Mucosa of descending colon (tissue), 3 donors: ENCODE measurements around the gene B4GALT1. TPM values are rescaled to one million over a fixed set of nuclear protein-coding genes. Genes with fewer than 3 reads are reported as not detected.
A peak's percentile ranks its signal among the peaks of the same experiment; 100 is the strongest.
"Not testable (repeated sequence)": the region's sequence is repeated elsewhere in the genome, so short reads cannot be mapped to it uniquely, and the experiment has no call there.

ENCODE experiments used
- ATAC-seq: fragments of 200-7000 bp; cut with Tn5 transposase; one replicate; pipeline ENCODE4 v1.9.1; 2020; ENCODE audit warnings: mild to moderate bottlenecking, moderate library complexity
- DNase-seq, 3 donors: peaks; one replicate each; pipeline ENCODE4 v3.0.0-alpha.2; 2020
- H3K36me3 ChIP-seq: fragments of 200-600 bp; one replicate; pipeline ENCODE4 v1.8.0; 2021; ENCODE audit warnings: low read depth, mild to moderate bottlenecking
- H3K4me1 ChIP-seq: fragments of 200-600 bp; one replicate; pipeline ENCODE4 v1.8.0; 2021; ENCODE audit warnings: low read depth, mild to moderate bottlenecking
- H3K4me3 ChIP-seq: fragments of 200-600 bp; one replicate; pipeline ENCODE4 v1.8.0; 2021; ENCODE audit warnings: mild to moderate bottlenecking
- H3K9me3 ChIP-seq: fragments of 200-600 bp; one replicate; pipeline ENCODE4 v1.8.0; 2021; ENCODE audit warnings: mild to moderate bottlenecking
- CTCF ChIP-seq: fragments of 200-600 bp; IDR thresholded peaks from one replicate; pipeline ENCODE4 v1.8.0; 2022; ENCODE audit warnings: antibody characterized with exemption, mild to moderate bottlenecking
- intact Hi-C, 2 donors: fragments of 100-400 bp; cut with DNase I in 1 of 2; cut with micrococcal nuclease in 1 of 2; formaldehyde crosslinking; loops; one replicate each; pipeline versions ENCODE4 v1.11.0 to v1.11.1; 2022; cut with DNase I, micrococcal nuclease
- total RNA-seq, 3 donors: library from RNA; stranded (reverse); fragmentation: NEBNext Ultra II Directional in 2 of 3; extraction: Animal tissue kit (Norgen Biotek cat#: 25700) in 2 of 3; gene quantifications; one replicate each; pipeline versions ENCODE4 v1.2.1 to v1.2.4, GENCODE V29; 2021 to 2023
- donor health status: DM: no; HTN: no; CAD: no; lungs with moderate emphysema.
- donor health status: DM: no; HTN: no; CAD: no.
- donor health status: DM: no; HTN: yes; CAD: no.

The B4GALT1 gene
- total RNA-seq, 3 donors from 2014 or later, result 66.0 to 203 (median 103) TPM

- intact Hi-C loops, result no loop called here
- H3K4me3 ChIP-seq, result no peak overlapping the region
- ATAC-seq (no peak), DNase-seq (no peak)
- peaks cover 69% of the 10 kb centered on the region for H3K4me1 ChIP-seq
- no peak for TF ChIP-seq CTCF
- H3K36me3 ChIP-seq, result no peaks in the 10 kb centered on the region
- H3K9me3 ChIP-seq, result no peaks in the 10 kb centered on the region
Measured at GRCh38 chr9:33163433-33164137, 3.6 kb downstream of the B4GALT1 start.

GRCh38 chr9:33162721-33163311 is 4.3 kb downstream of the B4GALT1 start:
- Histone ChIP-seq H3K4me1 (peaks cover 77% of the 10 kb centered on the region), H3K9me3 (no peaks in the 10 kb centered on the region), H3K36me3 (no peaks in the 10 kb centered on the region), H3K4me3 (no peak overlapping the region)
- no peak for ATAC-seq
- TF ChIP-seq CTCF, result no peak
- intact Hi-C loops, result no loop called here
- peak in 1 of 3 donors; percentile 51 for DNase-seq

GRCh38 chr9:33161589-33162132 is 5.5 kb downstream of the B4GALT1 start:
- intact Hi-C loops, result no loop called here
- Histone ChIP-seq H3K9me3 (no peaks in the 10 kb centered on the region), H3K36me3 (no peaks in the 10 kb centered on the region), H3K4me1 (peaks cover 82% of the 10 kb centered on the region), H3K4me3 (no peak overlapping the region)
- DNase-seq (peak in 2 of 3 donors; percentile 54 to 70), ATAC-seq (peak; percentile 57)
- TF ChIP-seq CTCF, result no peak

- peaks cover 82% of the 10 kb centered on the region for H3K4me1 ChIP-seq
- DNase-seq, result peak; percentile 59 to 83 (median 69)
- intact Hi-C loops, result no loop called here
- no peak for TF ChIP-seq CTCF
- H3K4me3 ChIP-seq, result no peak overlapping the region
- no peaks in the 10 kb centered on the region for H3K36me3 ChIP-seq
- ATAC-seq, result peak; percentile 53
- no peaks in the 10 kb centered on the region for H3K9me3 ChIP-seq
Measured at GRCh38 chr9:33161011-33161588, 6.0 kb downstream of the B4GALT1 start.

GRCh38 chr9:33160446-33160845 is 6.7 kb downstream of the B4GALT1 start:
- ATAC-seq, H3K36me3 ChIP-seq, H3K4me3 ChIP-seq, intact Hi-C loops, H3K9me3 ChIP-seq: not testable (repeated sequence)
- H3K4me1 ChIP-seq, result peaks cover 80% of the 10 kb centered on the region
- peak in 1 of 3 donors; percentile 33 for DNase-seq

GRCh38 chr9:33159777-33160127 is 7.4 kb downstream of the B4GALT1 start:
- H3K36me3 ChIP-seq, result no peaks in the 10 kb centered on the region
- TF ChIP-seq CTCF, result no peak

More at GRCh38 chr9:33159777-33160127, 7.4 kb downstream of the B4GALT1 start:
- no peaks in the 10 kb centered on the region for H3K9me3 ChIP-seq
- DNase-seq, result peak; percentile 55 to 73 (median 64)
- peak; percentile 12 for ATAC-seq
- peaks cover 78% of the 10 kb centered on the region for H3K4me1 ChIP-seq
- intact Hi-C loops, result no loop called here
- no peak overlapping the region for H3K4me3 ChIP-seq
